Measurements from ENCODE around the gene IMPA2.
A peak's percentile ranks its signal among the peaks of the same experiment; 100 is the strongest.

Gene IMPA2

GRCh38 chr18:11981192-11981542 lies at the start of gene IMPA2:
Gene IMPA2 (plus strand): TSS chr18:11981507. CDS start chr18:11981670, 163 bp downstream.
- peak within 1 kb of the TSS; percentile 75 to 88 for H3K4me3 ChIP-seq
- intact Hi-C loops (cut with DNase I; ENCODE audit: low total_unique reads) = loop anchor here (5.0 kb wide), 1 partner anchor 34 kb away; no protein-coding TSS in a partner anchor
- H3K4me1 ChIP-seq = peaks cover 4 to 16% (median 10%) of the 10 kb centered on the region in 4 donors
- no peaks in the 10 kb centered on the region for H3K9me3 ChIP-seq
- no peak for TF ChIP-seq CTCF (IDR thresholded peaks at IDR 0.05)
- H3K36me3 ChIP-seq = no peaks in the 10 kb centered on the region
- no peak for DNase-seq
- H3K27me3 ChIP-seq = no peaks in the 10 kb centered on the region
- peak within 1 kb of the TSS; percentile 89 to 96 for H3K27ac ChIP-seq

GRCh38 chr18:11932393-11932792 lies 48.9 kb upstream of the IMPA2 start:
- no peaks in the 10 kb centered on the region for H3K27me3 ChIP-seq
- no peak overlapping the region for H3K4me3 ChIP-seq
- H3K4me1 ChIP-seq = no peaks in the 10 kb centered on the region
- no peak for DNase-seq
- no peak overlapping the region for H3K27ac ChIP-seq
- no peak for TF ChIP-seq CTCF (IDR thresholded peaks at IDR 0.05)
- no peaks in the 10 kb centered on the region for H3K9me3 ChIP-seq
- intact Hi-C loops (cut with DNase I; ENCODE audit: low total_unique reads) = loop anchor here (10.0 kb wide), 1 partner anchor 198 kb away; no protein-coding TSS in a partner anchor
- H3K36me3 ChIP-seq = no peaks in the 10 kb centered on the region

- no peaks in the 10 kb centered on the region for H3K27me3 ChIP-seq
- DNase-seq = peak; percentile 73 to 79
- no peaks in the 10 kb centered on the region for H3K9me3 ChIP-seq
- H3K4me3 ChIP-seq = no peak overlapping the region
- peak; percentile 82 to 85 for TF ChIP-seq CTCF (IDR thresholded peaks at IDR 0.05)
- no peak overlapping the region for H3K27ac ChIP-seq
- no peaks in the 10 kb centered on the region for H3K4me1 ChIP-seq
- H3K36me3 ChIP-seq = no peaks in the 10 kb centered on the region
- intact Hi-C loops (cut with DNase I; ENCODE audit: low total_unique reads) = loop anchor here (2.0 to 10.0 kb wide), 3 partner anchors 54 to 203 kb away; no protein-coding TSS in a partner anchor
Observed at GRCh38 chr18:11937874-11938478, 43.3 kb upstream of the IMPA2 start.

GRCh38 chr18:11940956-11941355 lies 40.4 kb upstream of the IMPA2 start:
- Histone ChIP-seq H3K27me3 (no peaks in the 10 kb centered on the region), H3K27ac (no peak overlapping the region), H3K4me1 (peaks cover 0 to under 1% (median 0%) of the 10 kb centered on the region in 4 donors), H3K36me3 (no peaks in the 10 kb centered on the region), H3K9me3 (no peaks in the 10 kb centered on the region), H3K4me3 (no peak overlapping the region)
- intact Hi-C loops (cut with DNase I; ENCODE audit: low total_unique reads) = no loop called here
- no peak for DNase-seq
- TF ChIP-seq CTCF (IDR thresholded peaks at IDR 0.05) = no peak

- Histone ChIP-seq H3K27ac (no peak overlapping the region), H3K4me3 (no peak overlapping the region), H3K27me3 (no peaks in the 10 kb centered on the region), H3K9me3 (no peaks in the 10 kb centered on the region), H3K4me1 (peaks cover 0 to 20% (median 9%) of the 10 kb centered on the region in 4 donors), H3K36me3 (no peaks in the 10 kb centered on the region)
- intact Hi-C loops (cut with DNase I; ENCODE audit: low total_unique reads) = no loop called here
- DNase-seq = no peak
- no peak for TF ChIP-seq CTCF (IDR thresholded peaks at IDR 0.05)
Observed at GRCh38 chr18:11943551-11943950, 37.8 kb upstream of the IMPA2 start.
